Heart left ventricle (tissue), 16 donors: ENCODE data around the gene GARS1. TPM values are rescaled to one million over a fixed set of nuclear protein-coding genes. Genes with fewer than 3 reads are reported as not detected.

Source experiments
- ATAC-seq, 4 donors: fragments of 200-7000 bp; cut with Tn5 transposase; one replicate each; pipeline ENCODE4 v1.9.1; 2020 to 2022; ENCODE audit warnings: moderate library complexity in 4 of 4, mild to moderate bottlenecking in 3 of 4, moderate number of reproducible peaks in 1 of 4
- DNase-seq, 5 donors: peaks; one replicate each; pipeline ENCODE4 v3.0.0-alpha.2; 2020
- H3K27ac ChIP-seq, 12 donors: fragments of 200-600 bp; sonication (generic) in 4 of 12; one replicate each; pipeline versions ENCODE4 v1.5.0 to v1.8.0; 2016 to 2022; ENCODE audit warnings: mild to moderate bottlenecking in 2 of 12
- H3K27me3 ChIP-seq, 9 donors: fragments of 200-600 bp; sonication (generic) in 2 of 9; one replicate each; pipeline versions ENCODE4 v1.5.1 to v1.8.0; 2016 to 2022; ENCODE audit warnings: mild to moderate bottlenecking in 3 of 9
- H3K36me3 ChIP-seq, 9 donors: fragments of 200-600 bp; sonication (generic) in 2 of 9; one replicate each; pipeline versions ENCODE4 v1.5.0 to v1.8.0; 2018 to 2022; ENCODE audit warnings: mild to moderate bottlenecking in 2 of 9
- H3K4me1 ChIP-seq, 12 donors: fragments of 200-600 bp; sonication (generic) in 4 of 12; one replicate each; pipeline versions ENCODE4 v1.5.0 to v1.8.0; 2016 to 2022; ENCODE audit warnings: mild to moderate bottlenecking in 3 of 12
- H3K4me3 ChIP-seq, 12 donors: fragments of 200-600 bp; sonication (generic) in 4 of 12; one replicate each; pipeline versions ENCODE4 v1.5.0 to v1.8.0; 2017 to 2022; ENCODE audit warnings: mild to moderate bottlenecking in 9 of 12, moderate library complexity in 4 of 12
- H3K9me3 ChIP-seq, 12 donors: fragments of 200-600 bp; sonication (generic) in 4 of 12; one replicate each; pipeline versions ENCODE4 v1.5.0 to v1.8.0; 2016 to 2022; ENCODE audit warnings: mild to moderate bottlenecking in 1 of 12
- POLR2A ChIP-seq, 2 donors: fragments of 450-650 bp; IDR thresholded peaks; one replicate each; pipeline ENCODE4 v1.6.1; 2017; ENCODE audit warnings: antibody characterized with exemption in 2 of 2, mild to moderate bottlenecking in 2 of 2, moderate library complexity in 2 of 2
- WGBS, 4 donors: extraction: QIAGEN DNeasy Blood & Tissue Kit in 2 of 4; methylation state at CpG; one replicate each; pipeline versions ENCODE4 v1.1.5 to v1.1.7; 2013 to 2018; 5-methylcytosine and 5-hydroxymethylcytosine counted together
- intact Hi-C, 10 donors: fragments of 100-400 bp; cut with DNase I; formaldehyde crosslinking; loops; one replicate each; pipeline versions ENCODE4 v1.11.1 to v1.14.2; 2022
- polyA plus RNA-seq, 2 donors: library from polyadenylated mRNA; stranded (reverse); fragments of 200-250 nt; gene quantifications; one replicate each; pipeline ENCODE4 v1.2.3, GENCODE V29; 2013
- total RNA-seq, 9 donors: library from RNA; depleted of rRNA in 2 of 9; stranded (reverse); fragments of >200 nt in 2 of 9; fragmentation: NEBNext Ultra II Directional in 3 of 9; extraction: Animal tissue kit (Norgen Biotek cat#: 25700) in 3 of 9; gene quantifications; one replicate each; pipeline versions ENCODE4 v1.1.0 to v1.2.4, GENCODE V29; 2016 to 2023
- TF ChIP-seq, protein P1 (sequence below), 12 donors: fragments of 200-600 bp; sonication (generic) in 4 of 12; IDR thresholded peaks; one replicate each; pipeline versions ENCODE4 v1.5.0 to v1.8.0; 2018 to 2022; ENCODE audit warnings: antibody characterized with exemption in 12 of 12, mild to moderate bottlenecking in 5 of 12
- donor health status: ischemic (EF 13 %, LVEDD 7.1; RV severe dilation, severe dysfunction).
- donor health status: healthy with polysubstance abuse.
- donor health status: DM: no; HTN: yes; CAD: no.
- donor health status: DM: no; HTN: no; CAD: no.
- donor health status: ischemic (EF 25% LVEDD 6.9; RV normal size, moderate dysfunction).
- donor health status: ischemic (EF 25% LVEDD 5.7; RV mildly dilated, moderate dysfunction).
- donor health status: healthy.
- donor health status: DM: yes; HTN: yes; CAD: no.
- donor health status: ischemic (EF 35%, LVEDD 5.7; RV mildly dilated, moderate dysfunction).
- donor health status: nonischemic (EF 11% LVEDD 7.7; RV severe dilation, severe dysfunction).
- donor health status: DM: yes; HTN: yes; CAD: no.
- donor health status: PGD.
- donor health status: ischemic (EF 29% LVEDD 5.4; RV normal size, mild dysfunction).
- donor health status: nonischemic (EF 23%, LVEDD 6.1; RV moderate dilation, normal function).

Gene GARS1
- total and polyA plus RNA-seq, 11 donors: 32.7 to 96.2 (median 48.5) TPM

DNA sequence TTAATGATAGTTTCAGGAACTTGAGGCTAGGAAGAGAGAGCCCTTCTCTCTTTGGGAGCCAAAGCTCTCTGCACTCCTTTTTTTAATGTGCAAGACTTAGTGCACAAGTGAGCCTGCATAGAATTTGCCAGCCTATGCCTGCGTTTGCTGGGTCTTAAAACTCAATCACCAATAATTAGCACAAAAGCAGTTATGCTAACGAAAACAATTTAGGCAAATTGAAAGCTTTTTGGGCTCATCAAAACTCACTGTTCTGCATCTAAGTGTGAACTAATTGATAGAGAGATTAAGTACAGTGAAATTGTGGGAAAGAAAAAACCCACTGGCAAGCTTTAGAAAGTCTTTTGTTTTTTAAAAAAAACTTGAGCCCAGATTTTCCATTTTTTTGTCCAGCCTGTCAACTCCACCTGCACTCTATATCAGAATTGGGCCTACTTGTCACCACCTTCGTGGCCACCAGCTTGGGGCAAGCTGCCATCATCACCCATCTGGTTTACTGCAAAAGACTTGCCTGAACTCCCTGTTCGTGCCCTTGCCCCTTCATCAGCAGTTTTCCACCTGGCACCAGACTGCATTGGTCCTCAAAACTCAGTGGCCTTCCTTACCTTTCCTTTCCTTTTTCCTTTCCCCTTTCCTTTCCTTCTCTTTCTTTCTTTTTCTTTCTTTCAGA lies 49.7 kb downstream of the GARS1 start:
- Histone ChIP-seq H3K4me1 (no peaks in the 10 kb centered on the region), H3K4me3 (no peak overlapping the region), H3K9me3 (no peaks in the 10 kb centered on the region), H3K27ac (no peak overlapping the region), H3K36me3 (peaks cover 0 to 14% (median 5%) of the 10 kb centered on the region in 9 donors), H3K27me3 (no peaks in the 10 kb centered on the region)
- intact Hi-C loops: no loop called here
- DNase-seq: no peak
- ATAC-seq: no peak
- TF ChIP-seq, protein P1, sequence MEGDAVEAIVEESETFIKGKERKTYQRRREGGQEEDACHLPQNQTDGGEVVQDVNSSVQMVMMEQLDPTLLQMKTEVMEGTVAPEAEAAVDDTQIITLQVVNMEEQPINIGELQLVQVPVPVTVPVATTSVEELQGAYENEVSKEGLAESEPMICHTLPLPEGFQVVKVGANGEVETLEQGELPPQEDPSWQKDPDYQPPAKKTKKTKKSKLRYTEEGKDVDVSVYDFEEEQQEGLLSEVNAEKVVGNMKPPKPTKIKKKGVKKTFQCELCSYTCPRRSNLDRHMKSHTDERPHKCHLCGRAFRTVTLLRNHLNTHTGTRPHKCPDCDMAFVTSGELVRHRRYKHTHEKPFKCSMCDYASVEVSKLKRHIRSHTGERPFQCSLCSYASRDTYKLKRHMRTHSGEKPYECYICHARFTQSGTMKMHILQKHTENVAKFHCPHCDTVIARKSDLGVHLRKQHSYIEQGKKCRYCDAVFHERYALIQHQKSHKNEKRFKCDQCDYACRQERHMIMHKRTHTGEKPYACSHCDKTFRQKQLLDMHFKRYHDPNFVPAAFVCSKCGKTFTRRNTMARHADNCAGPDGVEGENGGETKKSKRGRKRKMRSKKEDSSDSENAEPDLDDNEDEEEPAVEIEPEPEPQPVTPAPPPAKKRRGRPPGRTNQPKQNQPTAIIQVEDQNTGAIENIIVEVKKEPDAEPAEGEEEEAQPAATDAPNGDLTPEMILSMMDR (IDR thresholded peaks at IDR 0.05): no peak
- no peak for TF ChIP-seq POLR2A (IDR thresholded peaks at IDR 0.05)
- WGBS, 4 donors: 78 to 88% (median 83%) methylated on average over 4 of the region's 4 CpGs

DNA sequence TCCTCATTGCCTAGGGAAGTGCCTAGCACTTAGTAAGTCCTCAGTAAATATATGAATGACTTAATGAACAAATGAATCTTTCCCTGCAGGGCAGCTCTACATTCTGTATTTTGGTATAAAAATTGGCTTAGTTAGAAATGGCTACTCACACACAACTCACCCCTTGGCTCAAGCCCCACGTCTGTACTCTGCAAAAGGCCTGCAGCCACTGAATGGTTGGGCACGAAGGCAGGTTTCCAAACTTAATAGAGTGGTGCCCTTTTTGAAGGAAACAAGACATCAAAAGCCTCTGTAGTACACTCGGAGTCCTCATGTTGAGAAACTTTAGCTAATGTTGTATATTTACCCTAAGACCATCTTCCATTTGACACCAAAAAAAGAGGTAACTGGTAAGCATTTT lies 51.0 kb downstream of the GARS1 start:
- no peak overlapping the region for H3K4me3 ChIP-seq
- 91 to 94% (median 93%) methylated on average over 3 of the region's 3 CpGs for WGBS, 4 donors
- ATAC-seq (no peak), DNase-seq (no peak)
- TF ChIP-seq, protein P1 (IDR thresholded peaks at IDR 0.05): no peak
- no peak for TF ChIP-seq POLR2A (IDR thresholded peaks at IDR 0.05)
- no peaks in the 10 kb centered on the region for H3K9me3 ChIP-seq
- peaks cover 0 to 14% (median 5%) of the 10 kb centered on the region in 9 donors for H3K36me3 ChIP-seq
- no peaks in the 10 kb centered on the region for H3K27me3 ChIP-seq
- no peak overlapping the region for H3K27ac ChIP-seq
- H3K4me1 ChIP-seq: no peaks in the 10 kb centered on the region
- intact Hi-C loops: no loop called here

DNA sequence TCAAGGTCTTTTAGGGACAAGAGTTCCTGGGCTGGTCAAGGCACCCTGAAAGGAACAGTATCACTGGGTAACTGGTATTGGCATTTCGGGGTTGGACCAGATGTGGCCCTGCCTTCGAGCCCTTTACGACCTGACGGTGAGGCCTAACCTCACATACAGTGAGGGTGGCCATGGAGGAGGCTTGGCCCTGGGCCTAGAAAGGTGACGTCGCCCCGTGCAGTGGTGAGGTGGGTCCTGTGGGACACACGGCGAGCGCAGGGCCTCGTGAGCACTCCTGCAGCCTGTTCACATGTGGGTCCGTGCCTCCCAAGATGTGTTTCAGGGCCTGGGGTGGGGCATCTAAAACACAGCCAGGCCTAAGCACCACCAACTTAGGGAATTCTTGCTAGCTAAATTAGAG lies 51.5 kb downstream of the GARS1 start:
- H3K9me3 ChIP-seq: no peaks in the 10 kb centered on the region
- DNase-seq: no peak
- H3K27me3 ChIP-seq: no peaks in the 10 kb centered on the region
- 93 to 95% (median 94%) methylated on average over 12 of the region's 12 CpGs for WGBS, 4 donors
- peak in 1 of 4 donors; percentile 36 for ATAC-seq
- no peaks in the 10 kb centered on the region for H3K4me1 ChIP-seq
- peaks cover 0 to 14% (median 5%) of the 10 kb centered on the region in 9 donors for H3K36me3 ChIP-seq
- no peak for TF ChIP-seq POLR2A (IDR thresholded peaks at IDR 0.05)
- H3K4me3 ChIP-seq: no peak overlapping the region
- intact Hi-C loops: no loop called here
- H3K27ac ChIP-seq: no peak overlapping the region

DNA sequence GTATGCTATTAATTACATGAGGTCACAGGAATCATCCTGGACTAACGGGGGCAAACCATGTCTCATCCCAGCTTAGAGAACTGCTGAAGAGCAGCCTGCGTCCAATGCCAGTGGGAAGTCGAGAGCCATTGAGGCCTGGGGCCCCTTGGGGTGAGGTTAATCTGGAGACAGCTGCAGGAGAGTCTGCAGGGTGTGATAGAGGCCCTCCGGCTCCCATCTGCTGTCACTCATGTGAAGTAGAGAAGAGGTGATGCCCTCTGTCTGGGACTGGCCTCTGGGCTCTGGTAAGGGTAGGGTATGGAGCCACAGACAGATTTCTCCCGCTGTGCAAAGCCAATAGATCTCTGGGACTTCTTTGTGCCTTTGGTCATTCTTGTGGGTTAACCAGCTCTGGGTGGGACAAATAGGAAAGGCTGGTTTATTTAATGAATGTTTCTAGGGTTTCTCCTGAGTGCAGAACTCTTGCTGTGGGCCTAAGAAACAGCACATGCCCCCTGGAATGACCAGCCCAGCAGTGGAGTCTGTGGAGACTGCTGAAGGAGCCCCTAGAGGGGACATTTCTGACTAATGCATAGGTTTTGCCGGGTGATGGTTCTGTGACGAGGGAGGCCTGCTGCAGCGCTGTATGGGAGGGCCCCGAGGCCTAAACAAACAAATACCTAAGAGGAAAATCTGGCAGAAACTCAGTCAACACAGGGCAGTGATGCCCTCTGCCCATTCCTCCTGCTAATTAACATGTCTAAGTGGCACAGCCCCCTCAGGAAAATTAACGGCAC lies 53.1 kb downstream of the GARS1 start:
- H3K27ac ChIP-seq: no peak overlapping the region
- no peak overlapping the region for H3K4me3 ChIP-seq
- no peaks in the 10 kb centered on the region for H3K9me3 ChIP-seq
- 89 to 93% (median 90%) methylated on average over 9 to 10 of the region's 10 CpGs for WGBS, 4 donors
- H3K4me1 ChIP-seq: no peaks in the 10 kb centered on the region
- TF ChIP-seq, protein P1 (IDR thresholded peaks at IDR 0.05): no peak
- no peak for TF ChIP-seq POLR2A (IDR thresholded peaks at IDR 0.05)
- intact Hi-C loops: no loop called here
- peaks cover 0 to 14% (median 3%) of the 10 kb centered on the region in 9 donors for H3K36me3 ChIP-seq
- H3K27me3 ChIP-seq: no peaks in the 10 kb centered on the region
- ATAC-seq (no peak), DNase-seq (no peak)
